ENCODE measurements around the gene TPST2. TPM values are rescaled to one million over a fixed set of nuclear protein-coding genes. Genes with fewer than 3 reads are reported as not detected.
A peak's percentile ranks its signal among the peaks of the same experiment; 100 is the strongest.

The TPST2 gene
- total and polyA plus RNA-seq, 2 of the 4 experiments (the other 2 are of a cell fraction), result 42.5 to 63.6 TPM

GRCh38 chr22:26513838-26514237 lies 76.1 kb downstream of the TPST2 start:
- intact Hi-C loops (cut with micrococcal nuclease), result loop anchor here (2.0 to 5.0 kb wide), 2 partner anchors 73 to 145 kb away; no protein-coding TSS in a partner anchor
- dilution Hi-C loops (cut with HindIII; ENCODE audit: low sequenced_read_pairs, unreplicated experiment), result no loop called here
- Histone ChIP-seq H4K5ac (ENCODE audit: low read depth, low read length) (no peak overlapping the region; the same call in 1 of the 2 replicates), H3K9me1 (ENCODE audit: insufficient read depth, low read length) (peaks cover 2% of the 10 kb centered on the region), H2AFZ (replicated peaks; ENCODE audit: low read length, poor library complexity) (no peak overlapping the region), H3K27me3 (ENCODE audit: control insufficient read depth, insufficient read depth, low read length) (no peaks in the 10 kb centered on the region), H3K23ac (ENCODE audit: low read depth, low read length) (no peak overlapping the region), H4K20me1 (ENCODE audit: insufficient read depth, low read length) (peaks cover 3% of the 10 kb centered on the region; the same call in 1 of the 2 replicates), H3K9ac (ENCODE audit: low read depth, low read length) (no peak overlapping the region), H3K4me2 (ENCODE audit: low read depth, low read length) (no peak overlapping the region), H3K36me3 (ENCODE audit: control insufficient read depth, insufficient read depth, low read length) (peaks cover 10% of the 10 kb centered on the region), H2BK120ac (ENCODE audit: low read depth, low read length) (no peak overlapping the region), H4K8ac (ENCODE audit: low read depth in 2 of 2, low read length in 2 of 2) (peak overlapping the region; percentile 12 to 91; a peak in 2 of 4 replicates), H3K14ac (replicated peaks; ENCODE audit: low read depth, low read length) (no peak overlapping the region), H3K4ac (ENCODE audit: low read depth, low read length) (no peak overlapping the region), H3K18ac (ENCODE audit: low read depth, low read length) (no peak overlapping the region), H4K91ac (ENCODE audit: insufficient read depth, low read depth, low read length) (no peak overlapping the region), H3K4me1 (ENCODE audit: control insufficient read depth, insufficient read depth, low read length) (peaks cover 2% of the 10 kb centered on the region), H3K27ac (ENCODE audit: insufficient read depth, low read length) (no peak overlapping the region), H3K79me1 (ENCODE audit: low read depth in 1 of 2, low read length in 2 of 2) (peaks cover 26 to 40% of the 10 kb centered on the region in 2 experiments), H2AK5ac (ENCODE audit: low read depth, low read length) (no peak overlapping the region), H3K4me3 (ENCODE audit: insufficient read depth, low read depth, low read length) (no peak overlapping the region), H2BK5ac (ENCODE audit: low read depth, low read length, poor library complexity, severe bottlenecking) (no peak overlapping the region), H3K56ac (ENCODE audit: extremely low read depth, insufficient read depth, low read length) (no peak overlapping the region), H2AK9ac (replicated peaks; ENCODE audit: low read depth, low read length, poor library complexity) (no peak overlapping the region), H2BK20ac (ENCODE audit: low read depth, low read length) (no peak overlapping the region), H2BK15ac (ENCODE audit: low read depth, low read length) (no peak overlapping the region), H3K9me3 (ENCODE audit: control insufficient read depth, insufficient read depth, low read length) (no peaks in the 10 kb centered on the region)
- 0% methylated on average over 1 of the region's 1 CpG; no CpG with 5 or more reads in 1 of the 2 experiments for WGBS, 2 experiments (ENCODE audit: extremely low coverage in 2 of 2, insufficient read length in 1 of 2)
- ATAC-seq (ENCODE audit: low read depth), result no peak
- CTCF ChIA-PET, result no interaction called here
- BruUV-seq (replicated peaks), result no TSS peak
- no peak for TF ChIP-seq BHLHE40 (IDR thresholded peaks at IDR 0.05; ENCODE audit: low read depth, low read length)
- no peak for TF ChIP-seq MAZ (IDR thresholded peaks at IDR 0.05; ENCODE audit: borderline replicate concordance, low read depth, low read length)
- no peak for TF ChIP-seq CHD1 (IDR thresholded peaks at IDR 0.05; ENCODE audit: low read depth, low read length)
- TF ChIP-seq SMC3 (IDR thresholded peaks at IDR 0.05; ENCODE audit: low read depth, low read length), result no peak
- TF ChIP-seq MXI1 (IDR thresholded peaks at IDR 0.05; ENCODE audit: borderline replicate concordance, low read depth, low read length), result no peak
- TF ChIP-seq FOS (IDR thresholded peaks at IDR 0.05; ENCODE audit: low read depth, low read length), result no peak
- no peak for TF ChIP-seq ELK1 (IDR thresholded peaks at IDR 0.05; ENCODE audit: borderline replicate concordance, low read depth, low read length)
- peak; percentile 79 for TF ChIP-seq CEBPB (IDR thresholded peaks at IDR 0.05; ENCODE audit: low read depth, low read length)
- DNase-seq, result no peak
- POLR2A ChIA-PET (ENCODE audit: unreplicated experiment), result no interaction called here
- in situ Hi-C loops (cut with MboI; ENCODE audit: low sequenced_read_pairs), result no loop called here
